ENCODE data around the gene KIF26B.

The KIF26B gene

GRCh38 chr1:245530937-245531336 is 376.2 kb downstream of the KIF26B start:
- TF ChIP-seq CTCF (IDR thresholded peaks at IDR 0.05; ENCODE audit: control insufficient read depth, extremely low read depth, insufficient read depth) = no peak

GRCh38 chr1:245537992-245538391 is 383.2 kb downstream of the KIF26B start:
- DNase-seq (ENCODE audit: low read depth) = no peak
- H3K4me3 ChIP-seq (ENCODE audit: low read depth, low read length) = no peak overlapping the region
- TF ChIP-seq CTCF (IDR thresholded peaks at IDR 0.05; ENCODE audit: control insufficient read depth, extremely low read depth, insufficient read depth) = no peak

More at GRCh38 chr1:245530937-245531336, 376.2 kb downstream of the KIF26B start:
- no peak overlapping the region for H3K4me3 ChIP-seq (ENCODE audit: low read depth, low read length)
- DNase-seq (ENCODE audit: low read depth) = no peak

- TF ChIP-seq CTCF (IDR thresholded peaks at IDR 0.05; ENCODE audit: control insufficient read depth, extremely low read depth, insufficient read depth) = no peak
- no peak for DNase-seq (ENCODE audit: low read depth)
- H3K4me3 ChIP-seq (ENCODE audit: low read depth, low read length) = no peak overlapping the region
Observed at GRCh38 chr1:245538671-245539070, 383.9 kb downstream of the KIF26B start.

GRCh38 chr1:245541369-245541768 is 386.6 kb downstream of the KIF26B start:
- H3K4me3 ChIP-seq (ENCODE audit: low read depth, low read length) = no peak overlapping the region
- no peak for DNase-seq (ENCODE audit: low read depth)
- TF ChIP-seq CTCF (IDR thresholded peaks at IDR 0.05; ENCODE audit: control insufficient read depth, extremely low read depth, insufficient read depth) = no peak

- no peak for DNase-seq (ENCODE audit: low read depth)
- no peak for TF ChIP-seq CTCF (IDR thresholded peaks at IDR 0.05; ENCODE audit: control insufficient read depth, extremely low read depth, insufficient read depth)
- H3K4me3 ChIP-seq (ENCODE audit: low read depth, low read length) = no peak overlapping the region
Observed at GRCh38 chr1:245542365-245542764, 387.6 kb downstream of the KIF26B start.

- TF ChIP-seq CTCF (IDR thresholded peaks at IDR 0.05; ENCODE audit: control insufficient read depth, extremely low read depth, insufficient read depth) = no peak
- no peak for DNase-seq (ENCODE audit: low read depth)
Observed at GRCh38 chr1:245544236-245544635, 389.5 kb downstream of the KIF26B start.

GRCh38 chr1:245546875-245547274 is 392.1 kb downstream of the KIF26B start:
- no peak for DNase-seq (ENCODE audit: low read depth)
- no peak for TF ChIP-seq CTCF (IDR thresholded peaks at IDR 0.05; ENCODE audit: control insufficient read depth, extremely low read depth, insufficient read depth)
- no peak overlapping the region for H3K4me3 ChIP-seq (ENCODE audit: low read depth, low read length)

More at GRCh38 chr1:245544236-245544635, 389.5 kb downstream of the KIF26B start:
- H3K4me3 ChIP-seq (ENCODE audit: low read depth, low read length) = no peak overlapping the region

Measured in LNCaP clone FGC (cell line).